ENCODE data around the gene RPL27. TPM values are rescaled to one million over a fixed set of nuclear protein-coding genes. Genes with fewer than 3 reads are reported as not detected.

Gene RPL27
- total RNA-seq, 1 experiment from 2014 or later, result 513 TPM

- CTCF ChIA-PET, result no interaction called here
- in situ Hi-C loops (cut with HindIII; ENCODE audit: low pct_unique_long_range_greater_than_20kb, low sequenced_read_pairs), result no loop called here
- ATAC-seq, result peak; percentile 36
- no peaks in the 10 kb centered on the region for H3K9me3 ChIP-seq (ENCODE audit: control insufficient read depth, insufficient read depth, low read depth, low read length)
- DNase-seq (ENCODE audit: low read depth, low spot score), result no peak
- POLR2A ChIA-PET, result no interaction called here
- no peak overlapping the region for H3K4me3 ChIP-seq (ENCODE audit: low read depth in 2 of 2, low read length in 2 of 2)
- intact Hi-C loops (cut with micrococcal nuclease; ENCODE audit: unreplicated experiment), result no loop called here
- H3K4me1 ChIP-seq (ENCODE audit: control insufficient read depth, insufficient read depth, low read length), result peaks cover 12% of the 10 kb centered on the region
- H3K27me3 ChIP-seq (ENCODE audit: control insufficient read depth, insufficient read depth, low read length), result no peaks in the 10 kb centered on the region
- BruUV-seq (replicated peaks), result no TSS peak
- H3K36me3 ChIP-seq (ENCODE audit: control insufficient read depth, insufficient read depth, low read length), result peaks cover 16% of the 10 kb centered on the region
- no peak overlapping the region for H3K27ac ChIP-seq (ENCODE audit: low read length)
- no peak for TF ChIP-seq CTCF (IDR thresholded peaks at IDR 0.05)
- TF ChIP-seq POLR2AphosphoS5 (IDR thresholded peaks at IDR 0.05; ENCODE audit: low read depth, low read length), result peak; percentile 73; the same call in 1 of the 2 replicates
- no peak for TF ChIP-seq TCF7L2 (IDR thresholded peaks at IDR 0.05; ENCODE audit: low read depth, low read length)
These were observed 5.4 kb downstream of the RPL27 start for GRCh38 chr17:43003542-43004172.

- BruUV-seq (replicated peaks), result no TSS peak
- CTCF ChIA-PET, result no interaction called here
- intact Hi-C loops (cut with micrococcal nuclease; ENCODE audit: unreplicated experiment) (no loop called here), in situ Hi-C loops (cut with HindIII; ENCODE audit: low pct_unique_long_range_greater_than_20kb, low sequenced_read_pairs) (no loop called here)
- Histone ChIP-seq H3K4me1 (ENCODE audit: control insufficient read depth, insufficient read depth, low read length) (peaks cover 5% of the 10 kb centered on the region; the same call in 1 of the 2 replicates), H3K27me3 (ENCODE audit: control insufficient read depth, insufficient read depth, low read length) (no peaks in the 10 kb centered on the region), H3K27ac (ENCODE audit: low read length) (peak within 1 kb of the TSS; percentile 92), H3K9me3 (ENCODE audit: control insufficient read depth, insufficient read depth, low read depth, low read length) (no peaks in the 10 kb centered on the region), H3K4me3 (ENCODE audit: low read depth in 2 of 2, low read length in 2 of 2) (peak within 1 kb of the TSS; percentile 64 to 92), H3K36me3 (ENCODE audit: control insufficient read depth, insufficient read depth, low read length) (no peaks in the 10 kb centered on the region)
- TF ChIP-seq REST (IDR thresholded peaks at IDR 0.05; ENCODE audit: insufficient read depth in 1 of 2, low read depth in 2 of 2, low read length in 1 of 2) (no peak), TCF7L2 (IDR thresholded peaks at IDR 0.05; ENCODE audit: low read depth, low read length) (peak; percentile 24; the same call in 1 of the 2 replicates), POLR2AphosphoS5 (IDR thresholded peaks at IDR 0.05; ENCODE audit: low read depth, low read length) (peak; percentile 57)
- POLR2A ChIA-PET, result interaction anchor here (1.0 kb wide), 1 partner anchor 9 kb away, joined by 3 read pairs; no protein-coding TSS in a partner anchor
- DNase-seq (ENCODE audit: low read depth, low spot score) (no peak), ATAC-seq (peak; percentile 85)
These were observed 8.7 kb downstream of the RPL27 start, which contains the start of gene IFI35 for GRCh38 chr17:43006639-43007551. Gene IFI35 (plus strand): TSS chr17:43006784. CDS start chr17:43006948, 164 bp downstream.
